Right lung (tissue), 5 donors: ENCODE results near the gene CCDC92. TPM values are rescaled to one million over a fixed set of nuclear protein-coding genes. Genes with fewer than 3 reads are reported as not detected.

Source experiments
- DNase-seq, 2 donors: peaks; one replicate each; pipeline ENCODE4 v3.0.0-alpha.2; 2013
- polyA plus RNA-seq, 5 donors: library from polyadenylated mRNA; unstranded; fragments of 120-200 nt; gene quantifications; one replicate each; pipeline versions ENCODE4 v1.2.1 to v1.2.3, GENCODE V29; 2013; ENCODE audit warnings: inconsistent platforms in 1 of 5, low replicate concordance in 1 of 5; ENCODE audit not compliant: insufficient read length in 5 of 5, insufficient read depth in 1 of 5

The CCDC92 gene
- polyA plus RNA-seq, 5 donors: 51.4 to 70.0 (median 59.6) TPM

- DNase-seq: no peak
Measured at GRCh38 chr12:123891516-123892179, 81.0 kb downstream of the CCDC92 start.

- DNase-seq: no peak
Measured at GRCh38 chr12:123891011-123891410, 81.6 kb downstream of the CCDC92 start.

- DNase-seq: no peak
Measured at GRCh38 chr12:123890536-123890902, 82.1 kb downstream of the CCDC92 start.

GRCh38 chr12:123889848-123890535, 82.6 kb downstream of the CCDC92 start:
- no peak for DNase-seq

- DNase-seq: no peak
Measured at GRCh38 chr12:123888989-123889388, 83.6 kb downstream of the CCDC92 start.

GRCh38 chr12:123886931-123887582, 85.6 kb downstream of the CCDC92 start:
- no peak for DNase-seq

- DNase-seq: no peak
Measured at GRCh38 chr12:123886258-123886657, 86.4 kb downstream of the CCDC92 start.

Other genes with a start within 250 kb of the CCDC92 start
- gene DNAH10, start 210.5 kb downstream of the CCDC92 start, polyA plus RNA-seq: 1 to 10 TPM; 3.3 to 8.5 (median 6.0) TPM
- gene ZNF664, start 384 bp upstream of the CCDC92 start, polyA plus RNA-seq: 100 to 1,000 TPM; 113 to 161 (median 151) TPM